DMS 273 treated with DMSO at 0.1 percent for 48 hours (cell line): ENCODE results near the gene TENT4B.

Source experiments
- DNase-seq: peaks from one replicate; lab custom pipeline; 2025; lab: John Stamatoyannopoulos, UW

Gene TENT4B

DNA sequence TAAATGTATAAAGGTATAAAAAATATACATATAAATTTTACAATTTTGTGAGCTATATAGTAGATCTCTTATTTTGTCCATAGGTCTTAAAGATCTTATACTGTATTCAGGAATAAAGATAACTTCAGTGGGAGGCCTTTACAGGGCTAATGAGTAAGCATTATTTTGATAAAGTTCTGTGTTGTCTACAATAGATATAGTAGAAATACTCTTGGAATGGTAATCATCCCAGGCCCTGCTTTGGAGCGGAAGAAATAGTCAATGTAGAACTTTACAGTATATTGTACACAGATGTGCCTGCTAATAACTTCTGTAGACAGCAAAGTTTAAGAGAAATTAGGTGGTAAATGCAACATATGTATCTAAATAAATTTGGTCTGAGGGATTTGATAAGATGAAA, 42.6 kb downstream of the TENT4B start:
- DNase-seq: no peak

DNA sequence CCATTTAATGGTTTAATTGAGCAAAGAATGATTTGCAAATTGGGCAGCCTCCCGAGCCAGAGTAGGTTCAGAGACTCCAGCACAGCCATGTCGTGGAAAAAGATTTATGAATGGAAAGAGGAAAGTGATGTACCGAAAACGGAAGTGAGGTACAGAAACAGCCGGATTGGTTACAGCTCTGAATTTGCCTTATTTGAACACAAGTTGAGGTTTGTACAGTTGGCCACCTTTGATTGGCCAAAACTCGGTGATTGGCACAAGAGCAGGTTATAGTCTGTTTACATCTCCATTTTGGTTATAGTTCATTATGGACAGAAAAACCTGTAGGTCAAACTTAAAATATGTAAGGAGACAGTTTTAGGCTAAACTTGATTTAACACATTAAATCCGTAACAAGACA, 44.5 kb downstream of the TENT4B start:
- DNase-seq: no peak

DNA sequence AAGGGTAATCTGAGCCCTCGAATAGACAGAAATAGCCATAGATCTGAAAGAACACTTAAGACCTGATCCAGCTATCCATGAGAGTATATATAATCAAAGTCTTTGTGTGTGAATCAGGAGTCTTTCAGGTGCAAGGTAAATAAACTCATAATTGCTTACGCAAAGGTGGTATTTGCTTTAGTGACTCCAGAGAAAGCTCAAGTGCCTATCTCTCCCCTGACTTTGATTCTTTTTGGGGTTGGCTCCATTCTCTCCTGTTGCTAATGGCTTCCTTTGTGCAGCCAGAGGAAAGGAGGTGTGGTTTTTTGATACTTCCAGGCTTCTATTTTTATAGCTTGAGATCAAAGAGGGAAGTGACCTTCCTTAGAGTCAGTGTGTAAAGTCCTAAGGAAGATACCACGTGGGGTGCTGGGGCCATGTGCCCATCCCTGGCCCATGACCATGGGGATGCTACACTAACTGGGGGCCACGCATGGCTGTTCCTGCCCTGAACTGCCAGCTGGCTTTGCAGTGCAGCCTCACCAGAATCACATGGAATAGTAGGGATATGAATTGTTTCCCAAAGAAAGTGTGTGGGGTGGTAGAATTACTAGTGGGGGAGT, 45.8 kb downstream of the TENT4B start:
- no peak for DNase-seq

DNA sequence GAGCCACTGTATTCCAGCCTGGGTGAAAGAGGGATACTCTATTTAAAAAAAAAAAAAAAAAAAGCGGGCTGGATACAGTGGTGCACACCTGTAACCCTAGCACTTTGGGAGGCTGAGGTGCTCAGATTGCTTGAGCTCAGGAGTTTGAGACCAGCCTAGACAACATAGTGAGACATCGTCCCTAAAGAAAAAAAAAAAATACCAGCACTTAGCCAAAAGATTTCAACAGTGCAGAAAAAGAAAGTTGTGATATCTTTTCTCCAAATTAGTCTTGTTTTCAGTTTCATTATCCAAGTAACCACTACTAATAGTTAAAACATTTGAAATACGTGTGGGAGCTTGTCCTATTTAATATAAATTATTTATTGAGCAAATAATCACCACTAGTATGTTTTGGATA, 48.7 kb downstream of the TENT4B start:
- no peak for DNase-seq

- no peak for DNase-seq
Observed at GRCh38 chr16:50202926-50203624, 50.0 kb downstream of the TENT4B start.

- no peak for DNase-seq
Observed at GRCh38 chr16:50203681-50204080, 50.6 kb downstream of the TENT4B start.

DNA sequence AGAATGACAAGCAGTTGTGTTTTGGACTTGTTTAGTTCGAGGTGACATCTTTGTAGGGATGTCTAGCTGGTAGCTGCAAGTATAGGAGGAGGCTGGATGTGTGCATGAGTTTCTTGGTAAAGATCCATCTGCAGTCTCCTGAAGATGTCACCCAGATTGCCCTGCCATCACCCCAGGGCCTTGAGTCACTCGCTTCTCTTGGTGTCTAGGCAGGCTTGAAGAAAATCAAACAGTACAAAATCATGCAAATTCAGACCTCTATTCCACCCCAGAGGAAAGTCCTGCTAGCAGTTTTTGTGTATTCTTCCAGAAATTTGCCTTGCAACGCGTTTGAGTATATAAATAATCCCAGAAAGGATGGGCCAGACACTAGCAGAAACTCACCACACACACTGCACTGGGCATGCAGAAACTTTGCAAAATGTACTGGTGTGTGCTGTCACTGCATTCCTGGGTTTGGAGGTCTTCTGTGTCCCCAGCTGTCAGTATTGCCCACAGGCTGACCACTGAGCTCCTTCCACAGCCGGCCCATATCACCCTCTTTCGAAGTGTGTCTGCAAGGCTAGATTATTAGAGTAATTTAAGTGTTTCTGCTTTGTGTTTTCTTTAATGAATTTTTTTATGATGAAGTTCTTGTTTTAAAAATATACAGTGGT, 51.5 kb downstream of the TENT4B start:
- DNase-seq: no peak

GRCh38 chr16:50207652-50208051, 54.5 kb downstream of the TENT4B start:
- DNase-seq: no peak

- DNase-seq: no peak
Observed at GRCh38 chr16:50208460-50208931, 55.4 kb downstream of the TENT4B start.

DNA sequence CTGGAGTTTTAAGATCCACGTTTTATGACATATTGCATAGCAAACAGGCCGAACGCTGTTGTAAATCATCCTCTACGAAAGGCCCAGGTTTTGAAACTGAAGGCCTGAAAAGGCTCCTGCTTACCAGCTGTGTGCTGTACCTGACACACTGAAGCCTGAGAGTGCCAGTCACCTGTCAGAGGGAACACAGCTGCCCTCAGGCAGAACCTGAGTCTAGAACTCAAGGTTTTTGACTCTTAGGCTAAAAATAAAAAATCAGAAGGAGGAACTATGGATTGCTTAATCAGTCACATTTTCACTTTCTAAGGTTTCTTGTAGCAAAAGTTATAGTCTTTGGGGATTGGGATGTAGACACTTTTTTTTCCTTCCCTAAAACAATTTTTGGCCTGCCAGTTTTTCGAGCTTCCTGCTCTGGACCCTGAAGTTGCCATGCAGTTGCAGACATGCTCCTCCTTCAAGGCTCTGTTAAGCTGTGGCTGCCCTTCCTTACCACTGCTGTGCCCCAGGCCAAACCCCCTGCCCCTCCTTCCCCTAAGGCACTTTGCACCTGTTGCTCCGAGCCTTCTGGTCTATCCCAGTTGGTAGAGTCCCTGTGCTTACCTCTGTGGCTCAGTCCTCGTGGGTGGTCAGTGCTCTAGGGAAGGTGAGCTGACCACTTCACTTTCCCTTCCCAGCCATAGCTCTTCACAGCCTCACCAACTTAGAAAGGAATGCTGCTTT, 56.6 kb downstream of the TENT4B start:
- DNase-seq: no peak

- peak; percentile 71 for DNase-seq
Observed at GRCh38 chr16:50210266-50211038, 57.3 kb downstream of the TENT4B start.

GRCh38 chr16:50213939-50214519, 60.9 kb downstream of the TENT4B start:
- DNase-seq: no peak

DNA sequence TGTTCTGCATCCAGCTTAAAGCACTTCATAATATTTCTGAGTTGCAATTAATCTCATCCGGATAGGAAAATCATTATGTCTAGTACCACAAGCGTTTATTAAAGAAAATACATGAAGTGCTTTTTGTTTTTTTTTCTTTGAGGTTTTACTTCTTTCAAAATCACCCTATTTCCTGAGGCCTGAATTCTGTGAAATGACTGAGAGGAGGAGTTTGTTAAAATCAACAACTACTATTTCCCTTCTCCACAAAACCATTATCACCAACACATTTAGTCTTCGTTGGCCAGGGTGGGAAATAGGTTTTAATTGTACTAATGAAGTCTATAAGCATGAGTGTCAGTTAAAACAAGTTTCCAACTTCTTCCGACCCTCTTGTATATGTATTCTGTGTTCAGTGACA, 62.6 kb downstream of the TENT4B start:
- no peak for DNase-seq

DNA sequence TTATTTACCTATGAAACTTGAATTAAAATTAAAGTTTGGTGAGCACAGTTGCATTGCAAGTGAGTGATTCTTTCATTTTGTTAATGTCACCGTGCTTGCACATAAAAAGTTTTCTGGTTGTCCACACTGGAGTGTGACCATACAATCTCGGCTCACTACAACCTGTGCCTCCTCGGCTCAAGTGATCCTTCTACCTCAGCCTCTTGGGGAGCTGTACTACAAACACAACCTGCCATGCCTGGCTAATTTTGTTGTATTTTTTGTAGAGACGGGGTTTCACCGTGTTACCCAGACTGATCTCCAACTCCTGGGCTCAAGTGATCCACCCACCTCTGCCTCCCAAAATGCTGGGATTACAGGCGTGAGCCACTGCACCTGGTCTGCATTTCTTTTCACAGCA, 63.1 kb downstream of the TENT4B start:
- no peak for DNase-seq

GRCh38 chr16:50219402-50219975, 66.4 kb downstream of the TENT4B start:
- no peak for DNase-seq

- DNase-seq: no peak
Observed at GRCh38 chr16:50224286-50224685, 71.2 kb downstream of the TENT4B start.

- DNase-seq: no peak
Observed at GRCh38 chr16:50227120-50227519, 74.0 kb downstream of the TENT4B start.

DNA sequence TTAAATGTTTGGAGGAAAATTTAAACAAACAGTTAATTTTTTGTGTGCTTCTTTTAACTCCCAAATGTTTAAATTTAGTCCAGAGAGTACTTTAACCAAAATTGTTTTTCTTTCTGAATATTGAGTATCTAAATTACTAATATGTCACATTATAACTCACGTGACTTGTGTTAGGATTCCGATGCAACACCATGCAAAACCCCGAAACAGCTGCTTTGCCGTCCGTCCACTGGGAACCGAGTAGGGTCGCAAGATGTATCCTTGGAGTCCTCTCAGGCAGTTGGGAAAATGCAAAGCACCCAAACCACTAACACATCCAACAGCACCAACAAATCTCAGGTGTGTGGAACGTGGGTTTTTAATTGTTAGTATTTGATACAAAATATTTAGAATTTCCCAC, 74.6 kb downstream of the TENT4B start:
- DNase-seq: no peak

- DNase-seq: no peak
Observed at GRCh38 chr16:50228364-50228868, 75.3 kb downstream of the TENT4B start.

GRCh38 chr16:50229149-50229726, 76.1 kb downstream of the TENT4B start:
- no peak for DNase-seq
